HG03520 (cell line): Measurements from ENCODE around the gene EPS8L3.
"Not testable (repeated sequence)": the region's sequence is repeated elsewhere in the genome, so short reads cannot be mapped to it uniquely, and the experiment has no call there.

Experiments used
- ATAC-seq: cut with Tn5 transposase; IDR thresholded peaks from one replicate; pipeline ENCODE4 v1.9.1; 2021; ENCODE audit warnings: mild to moderate bottlenecking, moderate library complexity; ENCODE audit not compliant: unreplicated experiment

Gene EPS8L3

GRCh38 chr1:109714661-109715372 lies 48.9 kb downstream of the EPS8L3 start:
- no peak for ATAC-seq

- ATAC-seq, result no peak
Measured at GRCh38 chr1:109713636-109714035, 50.1 kb downstream of the EPS8L3 start.

GRCh38 chr1:109712321-109712864 lies 51.3 kb downstream of the EPS8L3 start:
- no peak for ATAC-seq

GRCh38 chr1:109711593-109712320 lies 52.0 kb downstream of the EPS8L3 start, which contains the start of gene GSTM5:
Gene GSTM5, plus strand, starts transcription at chr1:109712251. Its CDS starts 62 bp downstream, at chr1:109712313.
- ATAC-seq, result not testable (repeated sequence)

- ATAC-seq, result not testable (repeated sequence)
Measured at GRCh38 chr1:109709822-109710221, 53.9 kb downstream of the EPS8L3 start.

- not testable (repeated sequence) for ATAC-seq
Measured at GRCh38 chr1:109708949-109709348, 54.8 kb downstream of the EPS8L3 start.

GRCh38 chr1:109705411-109705810 lies 58.3 kb downstream of the EPS8L3 start:
- ATAC-seq, result no peak

GRCh38 chr1:109704173-109704572 lies 59.5 kb downstream of the EPS8L3 start:
- ATAC-seq, result no peak

GRCh38 chr1:109702940-109703339 lies 60.8 kb downstream of the EPS8L3 start:
- ATAC-seq, result not testable (repeated sequence)
